WTC11 (cell line): ENCODE data around the gene SLC22A7. TPM values are rescaled to one million over a fixed set of nuclear protein-coding genes. Genes with fewer than 3 reads are reported as not detected.

Experiments used
- ATAC-seq: fragments of 200-7000 bp; cut with Tn5 transposase; 2 replicates; pipeline ENCODE4 v1.10.0; 2021; ENCODE audit warnings: mild to moderate bottlenecking, moderate library complexity
- CTCF ChIA-PET: fragments of 300-600 bp; sonication (Branson Sonifier 250); formaldehyde crosslinking; loops from one replicate; lab custom pipeline; 2021; ENCODE audit warnings: antibody characterized with exemption; lab: Charles Lee
- POLR2A ChIA-PET: fragments of 350-600 bp; sonication (Branson Sonifier 250); formaldehyde crosslinking; loops from one replicate; lab custom pipeline; 2021; ENCODE audit warnings: antibody characterized with exemption; lab: Charles Lee
- DNase-seq: peaks from one replicate; pipeline ENCODE4 v3.0.0; 2021; ENCODE audit warnings: low spot score
- H3K27ac Mint-ChIP-seq: 2 replicates; pipeline ENCODE4 v1.8.0; 2021; ENCODE audit warnings: mixed read lengths
- H3K27me3 Mint-ChIP-seq: 2 replicates; pipeline ENCODE4 v1.8.0; 2021; ENCODE audit warnings: low read depth, mild to moderate bottlenecking, moderate library complexity, mixed read lengths
- H3K36me3 Mint-ChIP-seq: 2 replicates; pipeline ENCODE4 v1.8.0; 2021; ENCODE audit warnings: mixed read lengths
- H3K4me1 Mint-ChIP-seq: 2 replicates; pipeline ENCODE4 v1.8.0; 2022; ENCODE audit warnings: mixed read lengths
- H3K4me3 Mint-ChIP-seq: 2 replicates; pipeline ENCODE4 v1.8.0; 2021; ENCODE audit warnings: mild to moderate bottlenecking, moderate library complexity, mixed read lengths
- H3K9me3 Mint-ChIP-seq: 2 replicates; pipeline ENCODE4 v1.8.0; 2021; ENCODE audit warnings: mixed read lengths
- ARID4B ChIP-seq: sonication (generic); formaldehyde crosslinking; IDR thresholded peaks from 2 replicates; pipeline ENCODE4 v1.8.0; 2023; ENCODE audit warnings: missing genetic modification reagents, mild to moderate bottlenecking, borderline replicate concordance
- E2F1 ChIP-seq: sonication (generic); formaldehyde crosslinking; IDR thresholded peaks from 2 replicates; pipeline ENCODE4 v1.8.0; 2022; ENCODE audit warnings: mild to moderate bottlenecking, missing genetic modification reagents
- ETV6 ChIP-seq: sonication (generic); formaldehyde crosslinking; IDR thresholded peaks from 2 replicates; pipeline ENCODE4 v1.8.1; 2022; ENCODE audit warnings: mild to moderate bottlenecking, missing genetic modification reagents
- GABPB1 ChIP-seq: sonication (generic); formaldehyde crosslinking; IDR thresholded peaks from 2 replicates; pipeline ENCODE4 v1.8.1; 2023; ENCODE audit warnings: mild to moderate bottlenecking, missing genetic modification reagents
- GRHL2 ChIP-seq: fragments of 250-450 bp; sonication (Bioruptor Pico); IDR thresholded peaks from 2 replicates; pipeline ENCODE4 v1.8.0; 2022; ENCODE audit warnings: mild to moderate bottlenecking, moderate library complexity; ENCODE audit not compliant: insufficient replicate concordance, severe bottlenecking
- GTF2I ChIP-seq: fragments of 250-450 bp; sonication (Bioruptor Pico); conservative IDR thresholded peaks from 2 replicates; pipeline ENCODE4 v1.4.0; 2021; ENCODE audit warnings: mild to moderate bottlenecking
- IRF2 ChIP-seq: sonication (generic); formaldehyde crosslinking; IDR thresholded peaks from 2 replicates; pipeline ENCODE4 v1.8.0; 2022; ENCODE audit warnings: low read depth, missing genetic modification reagents, borderline replicate concordance
- JUN ChIP-seq: sonication (generic); formaldehyde crosslinking; IDR thresholded peaks from 2 replicates; pipeline ENCODE4 v1.8.0; 2023; ENCODE audit warnings: mild to moderate bottlenecking, missing genetic modification reagents
- PRRX2 ChIP-seq: fragments of 250-450 bp; sonication (Bioruptor Pico); IDR thresholded peaks from 2 replicates; pipeline ENCODE4 v1.8.0; 2021; ENCODE audit warnings: mild to moderate bottlenecking
- TCF7 ChIP-seq: sonication (generic); formaldehyde crosslinking; IDR thresholded peaks from 2 replicates; pipeline ENCODE4 v1.8.0; 2022; ENCODE audit warnings: mild to moderate bottlenecking, low read depth, missing genetic modification reagents, moderate library complexity
- USF2 ChIP-seq: sonication (generic); formaldehyde crosslinking; IDR thresholded peaks from 2 replicates; pipeline ENCODE4 v1.8.1; 2023; ENCODE audit warnings: mild to moderate bottlenecking, missing genetic modification reagents, moderate library complexity
- ZNF232 ChIP-seq: sonication (generic); formaldehyde crosslinking; IDR thresholded peaks from 2 replicates; pipeline ENCODE4 v1.8.0; 2022; ENCODE audit warnings: mild to moderate bottlenecking, missing genetic modification reagents
- ZNF281 ChIP-seq: sonication (generic); formaldehyde crosslinking; IDR thresholded peaks from 2 replicates; pipeline ENCODE4 v1.8.0; 2023; ENCODE audit warnings: mild to moderate bottlenecking, missing genetic modification reagents
- ZNF532 ChIP-seq: fragments of 250-450 bp; sonication (Bioruptor Pico); IDR thresholded peaks from 2 replicates; pipeline ENCODE4 v1.9.0; 2021; ENCODE audit warnings: mild to moderate bottlenecking, borderline replicate concordance
- ZSCAN18 ChIP-seq: fragments of 250-450 bp; sonication (Bioruptor Pico); IDR thresholded peaks from 2 replicates; pipeline ENCODE4 v2.1.2; 2022; ENCODE audit warnings: mild to moderate bottlenecking, moderate library complexity
- total RNA-seq: library from RNA; stranded (reverse); gene quantifications from 3 replicates; pipeline ENCODE4 v1.2.3, GENCODE V29; 2021
- TF ChIP-seq, protein P1 (sequence below): sonication (generic); formaldehyde crosslinking; IDR thresholded peaks from 2 replicates; pipeline ENCODE4 v1.8.1; 2023; ENCODE audit warnings: mild to moderate bottlenecking, missing genetic modification reagents
- TF ChIP-seq, protein P2 (sequence below): sonication (generic); formaldehyde crosslinking; IDR thresholded peaks from 2 replicates; pipeline ENCODE4 v1.8.1; 2022; ENCODE audit warnings: low read depth, missing genetic modification reagents, borderline replicate concordance

SLC22A7 gene
- total RNA-seq, 1 experiment from 2014 or later, result not detected

GRCh38 chr6:43325876-43326275 lies 27.8 kb downstream of the SLC22A7 start (continued):
- TF ChIP-seq GTF2I (CRISPR knock-in tag) (no peak), GRHL2 (no peak), USF2 (CRISPR knock-in tag) (no peak)
- TF ChIP-seq, all 79 proteins: peak for 0

DNA sequence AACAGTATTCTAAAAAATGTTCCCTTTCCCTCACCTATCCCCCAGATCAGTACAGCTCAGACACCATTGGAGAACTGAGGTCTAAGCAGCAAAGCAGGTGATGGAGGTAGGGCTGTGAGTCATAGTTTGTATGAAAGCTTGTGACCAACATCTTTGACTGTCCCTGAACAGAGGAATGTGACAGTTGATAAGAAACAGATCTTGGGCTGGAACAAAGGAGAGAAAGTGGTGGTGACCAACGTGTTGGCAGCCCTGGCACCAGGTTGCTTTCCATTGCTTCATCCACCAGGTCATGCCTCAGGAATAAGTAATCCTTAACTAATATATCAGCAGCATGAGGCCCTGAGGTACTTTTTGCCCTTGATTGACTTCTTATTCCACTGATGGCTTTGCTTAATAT lies 30.5 kb downstream of the SLC22A7 start:
- ATAC-seq (no peak), DNase-seq (no peak)
- Mint-ChIP-seq H3K36me3 (no peaks in the 10 kb centered on the region), H3K4me3 (no peak overlapping the region), H3K9me3 (no peaks in the 10 kb centered on the region), H3K27me3 (no peaks in the 10 kb centered on the region; the same call in 1 of the 2 replicates), H3K4me1 (no peaks in the 10 kb centered on the region), H3K27ac (no peak overlapping the region)
- ChIA-PET POLR2A (no interaction called here), CTCF (interaction anchor here (0.8 to 1.6 kb wide), 3 partner anchors 20 to 99 kb away, joined by 3 to 5 read pairs (median 3); partner anchors contain the start of genes CRIP3 and DNPH1)
- TF ChIP-seq ZNF232 (CRISPR knock-in tag), result no peak
- TF ChIP-seq ZNF532 (CRISPR knock-in tag), result no peak
- no peak for TF ChIP-seq ETV6 (CRISPR knock-in tag)
- TF ChIP-seq, protein P1, sequence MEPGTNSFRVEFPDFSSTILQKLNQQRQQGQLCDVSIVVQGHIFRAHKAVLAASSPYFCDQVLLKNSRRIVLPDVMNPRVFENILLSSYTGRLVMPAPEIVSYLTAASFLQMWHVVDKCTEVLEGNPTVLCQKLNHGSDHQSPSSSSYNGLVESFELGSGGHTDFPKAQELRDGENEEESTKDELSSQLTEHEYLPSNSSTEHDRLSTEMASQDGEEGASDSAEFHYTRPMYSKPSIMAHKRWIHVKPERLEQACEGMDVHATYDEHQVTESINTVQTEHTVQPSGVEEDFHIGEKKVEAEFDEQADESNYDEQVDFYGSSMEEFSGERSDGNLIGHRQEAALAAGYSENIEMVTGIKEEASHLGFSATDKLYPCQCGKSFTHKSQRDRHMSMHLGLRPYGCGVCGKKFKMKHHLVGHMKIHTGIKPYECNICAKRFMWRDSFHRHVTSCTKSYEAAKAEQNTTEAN (CRISPR knock-in tag), result no peak
- no peak for TF ChIP-seq ZSCAN18 (CRISPR knock-in tag)
- TF ChIP-seq ZNF281 (CRISPR knock-in tag), result no peak
- no peak for TF ChIP-seq E2F1 (CRISPR knock-in tag)
- no peak for TF ChIP-seq ARID4B
- TF ChIP-seq JUN (CRISPR knock-in tag), result no peak
- no peak for TF ChIP-seq GABPB1 (CRISPR knock-in tag)
- TF ChIP-seq IRF2 (CRISPR knock-in tag), result no peak
- TF ChIP-seq PRRX2 (CRISPR knock-in tag), result no peak
- no peak for TF ChIP-seq TCF7 (CRISPR knock-in tag)
- TF ChIP-seq GTF2I (CRISPR knock-in tag), result no peak
- TF ChIP-seq, protein P2, sequence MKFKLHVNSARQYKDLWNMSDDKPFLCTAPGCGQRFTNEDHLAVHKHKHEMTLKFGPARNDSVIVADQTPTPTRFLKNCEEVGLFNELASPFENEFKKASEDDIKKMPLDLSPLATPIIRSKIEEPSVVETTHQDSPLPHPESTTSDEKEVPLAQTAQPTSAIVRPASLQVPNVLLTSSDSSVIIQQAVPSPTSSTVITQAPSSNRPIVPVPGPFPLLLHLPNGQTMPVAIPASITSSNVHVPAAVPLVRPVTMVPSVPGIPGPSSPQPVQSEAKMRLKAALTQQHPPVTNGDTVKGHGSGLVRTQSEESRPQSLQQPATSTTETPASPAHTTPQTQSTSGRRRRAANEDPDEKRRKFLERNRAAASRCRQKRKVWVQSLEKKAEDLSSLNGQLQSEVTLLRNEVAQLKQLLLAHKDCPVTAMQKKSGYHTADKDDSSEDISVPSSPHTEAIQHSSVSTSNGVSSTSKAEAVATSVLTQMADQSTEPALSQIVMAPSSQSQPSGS (CRISPR knock-in tag), result no peak
